Naive thymus-derived CD8-positive, alpha-beta T cell (primary cell): ENCODE data around the gene EMP2. TPM values are rescaled to one million over a fixed set of nuclear protein-coding genes. Genes with fewer than 3 reads are reported as not detected.
"Not testable (repeated sequence)": the region's sequence is repeated elsewhere in the genome, so short reads cannot be mapped to it uniquely, and the experiment has no call there.

Source experiments
- ATAC-seq, 2 donors: fragments of 150-1000 bp; cut with Tn5 transposase in 1 of 2; sonication (Bioruptor Pico), chemical (Tn5 transposase) in 1 of 2; 1 replicate in 1 of 2; 2 replicates in 1 of 2; pipeline ENCODE4 v1.10.0; 2021; ENCODE audit warnings: mild to moderate bottlenecking in 2 of 2, moderate library complexity in 2 of 2
- POLR2A ChIA-PET: fragments of 350-600 bp; sonication (Branson Sonifier 250); formaldehyde crosslinking; loops from one replicate; lab custom pipeline; 2021; ENCODE audit warnings: antibody characterized with exemption; lab: Charles Lee
- DNase-seq, 10 donors: peaks; one replicate each; pipeline versions ENCODE4 v3.0.0 to v3.0.0-alpha.2; 2020 to 2022
- H3K27ac Mint-ChIP-seq, 10 donors: one replicate each; pipeline ENCODE4 v1.8.0; 2020 to 2022; ENCODE audit warnings: mild to moderate bottlenecking in 10 of 10, mixed read lengths in 10 of 10, moderate library complexity in 4 of 10, inconsistent platforms in 1 of 10
- H3K27me3 Mint-ChIP-seq, 5 donors: one replicate each; pipeline ENCODE4 v1.8.0; 2021 to 2022; ENCODE audit warnings: mixed read lengths in 5 of 5
- H3K36me3 Mint-ChIP-seq, 3 donors: one replicate each; pipeline ENCODE4 v1.8.0; 2020 to 2022; ENCODE audit warnings: mixed read lengths in 3 of 3, mild to moderate bottlenecking in 2 of 3, inconsistent platforms in 1 of 3
- H3K4me1 Mint-ChIP-seq, 4 donors: one replicate each; pipeline ENCODE4 v1.8.0; 2021 to 2022; ENCODE audit warnings: mixed read lengths in 4 of 4
- H3K4me3 Mint-ChIP-seq, 10 donors: one replicate each; pipeline ENCODE4 v1.8.0; 2020 to 2022; ENCODE audit warnings: mild to moderate bottlenecking in 10 of 10, mixed read lengths in 10 of 10, moderate library complexity in 6 of 10, inconsistent platforms in 1 of 10
- H3K9me3 Mint-ChIP-seq, 9 donors: one replicate each; pipeline ENCODE4 v1.8.0; 2020 to 2022; ENCODE audit warnings: mixed read lengths in 9 of 9, mild to moderate bottlenecking in 3 of 9, inconsistent platforms in 1 of 9, moderate library complexity in 1 of 9
- polyA plus RNA-seq, 3 donors: library from polyadenylated mRNA; unstranded; fragments of 300-500 nt; fragmentation: Illumina TruSeq; gene quantifications; one replicate each; pipeline ENCODE4 v1.2.3, GENCODE V29; 2021
- total RNA-seq, 8 experiments: library from RNA in 2 of 8; stranded (reverse) in 2 of 8; gene quantifications; one replicate each; pipeline ENCODE4 v1.2.3 and lab custom pipeline; 2021 to 2026

Gene EMP2
- total and polyA plus RNA-seq, 5 experiments from 2014 or later = not detected

- POLR2A ChIA-PET = no interaction called here
- Mint-ChIP-seq H3K4me3 (no peak overlapping the region), H3K36me3 (no peaks in the 10 kb centered on the region), H3K9me3 (no peaks in the 10 kb centered on the region), H3K27me3 (peaks cover 2 to 15% (median 7%) of the 10 kb centered on the region in 5 donors), H3K27ac (no peak overlapping the region), H3K4me1 (peaks cover 0 to 2% (median 0%) of the 10 kb centered on the region in 4 donors)
- DNase-seq (no peak), ATAC-seq (no peak)
Measured at GRCh38 chr16:10519929-10520868, 60.2 kb downstream of the EMP2 start.

- Mint-ChIP-seq H3K4me1 (peaks cover 0 to 8% (median under 1%) of the 10 kb centered on the region in 4 donors), H3K4me3 (no peak overlapping the region), H3K9me3 (no peaks in the 10 kb centered on the region), H3K27me3 (peaks cover 2 to 15% (median 7%) of the 10 kb centered on the region in 5 donors), H3K36me3 (no peaks in the 10 kb centered on the region), H3K27ac (no peak overlapping the region)
- ATAC-seq = no peak
- no peak for DNase-seq
- POLR2A ChIA-PET = no interaction called here
Measured at GRCh38 chr16:10519297-10519696, 61.1 kb downstream of the EMP2 start.

- Mint-ChIP-seq H3K4me3 (no peak overlapping the region), H3K36me3 (no peaks in the 10 kb centered on the region), H3K27ac (no peak overlapping the region), H3K4me1 (peaks cover 0 to 9% (median under 1%) of the 10 kb centered on the region in 4 donors), H3K9me3 (no peaks in the 10 kb centered on the region), H3K27me3 (peaks cover 2 to 15% (median 7%) of the 10 kb centered on the region in 5 donors)
- POLR2A ChIA-PET = no interaction called here
- DNase-seq = no peak
- ATAC-seq = no peak
Measured at GRCh38 chr16:10518479-10519041, 61.8 kb downstream of the EMP2 start.

GRCh38 chr16:10517868-10518267, 62.5 kb downstream of the EMP2 start:
- H3K27me3 Mint-ChIP-seq = peaks cover 2 to 15% (median 7%) of the 10 kb centered on the region in 5 donors
- H3K4me1 Mint-ChIP-seq = peaks cover 0 to 9% (median under 1%) of the 10 kb centered on the region in 4 donors
- no peak overlapping the region for H3K27ac Mint-ChIP-seq
- H3K9me3 Mint-ChIP-seq = no peaks in the 10 kb centered on the region
- POLR2A ChIA-PET = no interaction called here
- ATAC-seq (no peak), DNase-seq (no peak)
- no peaks in the 10 kb centered on the region for H3K36me3 Mint-ChIP-seq
- no peak overlapping the region for H3K4me3 Mint-ChIP-seq

- Mint-ChIP-seq H3K27me3 (no peaks in the 10 kb centered on the region), H3K4me3 (no peak overlapping the region), H3K4me1 (peaks cover under 1 to 12% (median 2%) of the 10 kb centered on the region in 4 donors), H3K27ac (peak overlapping the region in 1 of 10 donors; percentile 43), H3K9me3 (no peaks in the 10 kb centered on the region), H3K36me3 (no peaks in the 10 kb centered on the region)
- POLR2A ChIA-PET = interaction anchor here (1.0 kb wide), 1 partner anchor 223 kb away, joined by 9 read pairs; no protein-coding TSS in a partner anchor
- peak in 8 of 10 donors; percentile 15 to 54 (median 46) for DNase-seq
- ATAC-seq = no peak
Measured at GRCh38 chr16:10514369-10515055, 65.9 kb downstream of the EMP2 start.

GRCh38 chr16:10511829-10512228, 68.6 kb downstream of the EMP2 start:
- Mint-ChIP-seq H3K27me3 (no peaks in the 10 kb centered on the region), H3K4me3 (no peak overlapping the region), H3K4me1 (peaks cover 1 to 14% (median 5%) of the 10 kb centered on the region in 4 donors), H3K27ac (no peak overlapping the region), H3K36me3 (no peaks in the 10 kb centered on the region), H3K9me3 (no peaks in the 10 kb centered on the region)
- no peak for DNase-seq
- no peak for ATAC-seq
- POLR2A ChIA-PET = no interaction called here

GRCh38 chr16:10510279-10510678, 70.1 kb downstream of the EMP2 start:
- POLR2A ChIA-PET = interaction anchor here (0.5 to 1.3 kb wide), 3 partner anchors 190 to 222 kb away, joined by 3 to 7 read pairs (median 5); no protein-coding TSS in a partner anchor
- DNase-seq (no peak), ATAC-seq (no peak)
- no peak overlapping the region for H3K4me3 Mint-ChIP-seq
- H3K27me3 Mint-ChIP-seq = no peaks in the 10 kb centered on the region
- peaks cover 0 to 1% (median 0%) of the 10 kb centered on the region in 9 donors for H3K9me3 Mint-ChIP-seq
- no peak overlapping the region for H3K27ac Mint-ChIP-seq
- peaks cover 1 to 14% (median 5%) of the 10 kb centered on the region in 4 donors for H3K4me1 Mint-ChIP-seq
- H3K36me3 Mint-ChIP-seq = no peaks in the 10 kb centered on the region

GRCh38 chr16:10509534-10510025, 70.8 kb downstream of the EMP2 start:
- no peaks in the 10 kb centered on the region for H3K27me3 Mint-ChIP-seq
- ATAC-seq (peak; percentile 82 to 94), DNase-seq (peak; percentile 36 to 83 (median 65))
- no peak overlapping the region for H3K4me3 Mint-ChIP-seq
- POLR2A ChIA-PET = interaction anchor here (0.5 to 1.3 kb wide), 2 partner anchors 190 to 192 kb away, joined by 5 to 7 read pairs; no protein-coding TSS in a partner anchor
- H3K9me3 Mint-ChIP-seq = peaks cover 0 to 8% (median 0%) of the 10 kb centered on the region in 9 donors
- H3K27ac Mint-ChIP-seq = peak overlapping the region in 1 of 10 donors; percentile 57
- H3K36me3 Mint-ChIP-seq = no peaks in the 10 kb centered on the region
- peaks cover 3 to 13% (median 9%) of the 10 kb centered on the region in 4 donors for H3K4me1 Mint-ChIP-seq

GRCh38 chr16:10505286-10505685, 75.1 kb downstream of the EMP2 start:
- Mint-ChIP-seq H3K9me3 (peaks cover 0 to 12% (median 0%) of the 10 kb centered on the region in 9 donors), H3K27ac (peak overlapping the region in 2 of 10 donors; percentile 25 to 58), H3K4me1 (peaks cover 6 to 24% (median 17%) of the 10 kb centered on the region in 4 donors)
- H3K27me3 Mint-ChIP-seq, DNase-seq, H3K36me3 Mint-ChIP-seq, ATAC-seq, H3K4me3 Mint-ChIP-seq, POLR2A ChIA-PET: not testable (repeated sequence)

- ATAC-seq = no peak
- Mint-ChIP-seq H3K4me1 (peaks cover 5 to 21% (median 14%) of the 10 kb centered on the region in 4 donors), H3K27me3 (no peaks in the 10 kb centered on the region), H3K4me3 (no peak overlapping the region), H3K9me3 (peaks cover 0 to 12% (median 0%) of the 10 kb centered on the region in 9 donors), H3K27ac (peak overlapping the region in 4 of 10 donors; percentile 11 to 58 (median 28)), H3K36me3 (no peaks in the 10 kb centered on the region)
- no peak for DNase-seq
- POLR2A ChIA-PET = interaction anchor here (0.7 kb wide), 1 partner anchor 25 kb away, joined by 3 read pairs; no protein-coding TSS in a partner anchor
Measured at GRCh38 chr16:10504404-10504885, 76.0 kb downstream of the EMP2 start.

- ATAC-seq (no peak), DNase-seq (no peak)
- Mint-ChIP-seq H3K4me1 (peaks cover 5 to 17% (median 13%) of the 10 kb centered on the region in 4 donors), H3K36me3 (no peaks in the 10 kb centered on the region), H3K9me3 (peaks cover 0 to 12% (median 0%) of the 10 kb centered on the region in 9 donors), H3K27ac (no peak overlapping the region), H3K27me3 (no peaks in the 10 kb centered on the region), H3K4me3 (no peak overlapping the region)
- POLR2A ChIA-PET = no interaction called here
Measured at GRCh38 chr16:10502776-10503175, 77.6 kb downstream of the EMP2 start.
